ENCODE measurements around the gene TMEM62. TPM values are rescaled to one million over a fixed set of nuclear protein-coding genes. Genes with fewer than 3 reads are reported as not detected.
A peak's percentile ranks its signal among the peaks of the same experiment; 100 is the strongest.

TMEM62 gene
- total and polyA plus RNA-seq, 9 of the 15 experiments (the other 6 are each of a cell fraction or from before 2014, with no cell fraction given): 4.4 to 16.6 (median 11.1) TPM

DNA sequence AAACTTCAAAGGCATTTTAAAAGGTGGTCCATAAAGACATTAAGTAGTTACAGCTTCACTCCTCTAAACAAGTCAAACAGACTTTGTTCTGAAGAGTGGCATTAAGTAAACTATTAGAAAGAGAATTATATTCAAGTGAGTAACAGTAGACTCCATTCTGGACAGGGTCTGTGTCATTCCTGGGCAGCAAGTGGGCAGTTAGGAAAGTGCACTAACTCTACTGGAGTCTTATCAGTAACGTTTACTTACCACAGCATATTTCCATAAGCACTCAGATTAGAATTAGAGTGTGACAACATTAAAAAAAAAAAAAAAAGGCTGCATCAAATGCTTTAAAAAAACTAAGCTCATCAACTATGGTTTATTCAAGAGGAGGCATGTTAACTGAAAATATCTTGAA, 38.1 kb upstream of the TMEM62 start:
- H3K9ac ChIP-seq (ENCODE audit: insufficient read depth in 1 of 2, low read depth in 2 of 2, low read length in 2 of 2): peak overlapping the region in 1 of 2 experiments; percentile 42; a peak in 2 of 4 replicates
- no peaks in the 10 kb centered on the region for H3K27me3 ChIP-seq (ENCODE audit: control insufficient read depth in 2 of 2, insufficient read depth in 2 of 2, low read length in 2 of 2)
- 0 out of 2 replicates have a peak overlapping the region, but pooled peaks have one; percentile 46 for H2AFZ ChIP-seq (ENCODE audit: low read depth, low read length)
- H3K36me3 ChIP-seq (ENCODE audit: control insufficient read depth, insufficient read depth, low read length): peaks cover 45% of the 10 kb centered on the region; the same call in 2 of the 3 replicates
- 0% methylated on average over 1 of the region's 1 CpG for WGBS (ENCODE audit: insufficient coverage, low coverage, missing lambda C conversion rate)
- no peaks in the 10 kb centered on the region for H4K20me1 ChIP-seq (replicated peaks; ENCODE audit: control insufficient read depth, insufficient read depth, low read length)
- FAIRE-seq (peak; percentile 52), ATAC-seq (peak; percentile 79), DNase-seq (ENCODE audit: extremely low read depth in 1 of 4, low spot score in 3 of 4) (peak in 2 of 4 experiments; percentile 32 to 48)
- no peaks in the 10 kb centered on the region for H3K9me1 ChIP-seq (ENCODE audit: control insufficient read depth, insufficient read depth, low read length)
- POLR2A ChIA-PET: interaction anchor here (0.9 kb wide), 1 partner anchor 11 kb away, joined by 3 read pairs; no protein-coding TSS in a partner anchor
- peaks cover 86% of the 10 kb centered on the region for H3K79me2 ChIP-seq (ENCODE audit: control insufficient read depth, insufficient read depth, low read length)
- H3K27ac ChIP-seq (ENCODE audit: extremely low read depth, low read depth, low read length): peak overlapping the region; percentile 50
- intact Hi-C loops (cut with micrococcal nuclease) (no loop called here), in situ Hi-C loops (cut with MboI) (no loop called here)
- H3K9me3 ChIP-seq (replicated peaks; ENCODE audit: control insufficient read depth, insufficient read depth, low read depth, low read length): no peaks in the 10 kb centered on the region
- CTCF ChIA-PET (ENCODE audit: low intra/inter-chr PET ratio): no interaction called here
- no peak overlapping the region for H3K4me3 ChIP-seq
- H3K4me1 ChIP-seq (replicated peaks in 1 of 2; ENCODE audit: control insufficient read depth in 2 of 2, insufficient read depth in 2 of 2, low read length in 2 of 2): peaks cover 11 to 26% of the 10 kb centered on the region in 2 experiments
- BruUV-seq (replicated peaks): no TSS peak
- peak overlapping the region; percentile 55 for H3K4me2 ChIP-seq (ENCODE audit: insufficient read depth, low read length)
- TF ChIP-seq MEIS2 (IDR thresholded peaks at IDR 0.05; ENCODE audit: partially characterized antibody) (no peak), BRF1 (IDR thresholded peaks at IDR 0.05; ENCODE audit: borderline replicate concordance, extremely low read depth, insufficient read length) (no peak), TAF15 (IDR thresholded peaks at IDR 0.05; ENCODE audit: low read depth, low read length) (no peak), ZNF121 (CRISPR knock-in tag; conservative IDR thresholded peaks at IDR 0.05) (no peak), CXXC5 (CRISPR knock-in tag; IDR thresholded peaks at IDR 0.05) (0 out of 2 replicates have a peak, but pooled peaks have one; percentile 16), ZNF316 (IDR thresholded peaks at IDR 0.05) (peak; percentile 52), ZNF785 (CRISPR knock-in tag; IDR thresholded peaks at IDR 0.05) (no peak), ILF3 (IDR thresholded peaks at IDR 0.05; ENCODE audit: borderline replicate concordance) (no peak), TCF7L2 (IDR thresholded peaks at IDR 0.05; ENCODE audit: low read depth, low read length) (no peak)
- TF ChIP-seq, protein P1, sequence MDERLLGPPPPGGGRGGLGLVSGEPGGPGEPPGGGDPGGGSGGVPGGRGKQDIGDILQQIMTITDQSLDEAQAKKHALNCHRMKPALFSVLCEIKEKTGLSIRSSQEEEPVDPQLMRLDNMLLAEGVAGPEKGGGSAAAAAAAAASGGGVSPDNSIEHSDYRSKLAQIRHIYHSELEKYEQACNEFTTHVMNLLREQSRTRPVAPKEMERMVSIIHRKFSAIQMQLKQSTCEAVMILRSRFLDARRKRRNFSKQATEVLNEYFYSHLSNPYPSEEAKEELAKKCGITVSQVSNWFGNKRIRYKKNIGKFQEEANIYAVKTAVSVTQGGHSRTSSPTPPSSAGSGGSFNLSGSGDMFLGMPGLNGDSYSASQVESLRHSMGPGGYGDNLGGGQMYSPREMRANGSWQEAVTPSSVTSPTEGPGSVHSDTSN (CRISPR knock-in tag; IDR thresholded peaks at IDR 0.05; ENCODE audit: low read depth): no peak
- TF ChIP-seq, protein P1 (tag; conservative IDR thresholded peaks at IDR 0.05; ENCODE audit: low read depth): no peak
- TF ChIP-seq, protein P2, sequence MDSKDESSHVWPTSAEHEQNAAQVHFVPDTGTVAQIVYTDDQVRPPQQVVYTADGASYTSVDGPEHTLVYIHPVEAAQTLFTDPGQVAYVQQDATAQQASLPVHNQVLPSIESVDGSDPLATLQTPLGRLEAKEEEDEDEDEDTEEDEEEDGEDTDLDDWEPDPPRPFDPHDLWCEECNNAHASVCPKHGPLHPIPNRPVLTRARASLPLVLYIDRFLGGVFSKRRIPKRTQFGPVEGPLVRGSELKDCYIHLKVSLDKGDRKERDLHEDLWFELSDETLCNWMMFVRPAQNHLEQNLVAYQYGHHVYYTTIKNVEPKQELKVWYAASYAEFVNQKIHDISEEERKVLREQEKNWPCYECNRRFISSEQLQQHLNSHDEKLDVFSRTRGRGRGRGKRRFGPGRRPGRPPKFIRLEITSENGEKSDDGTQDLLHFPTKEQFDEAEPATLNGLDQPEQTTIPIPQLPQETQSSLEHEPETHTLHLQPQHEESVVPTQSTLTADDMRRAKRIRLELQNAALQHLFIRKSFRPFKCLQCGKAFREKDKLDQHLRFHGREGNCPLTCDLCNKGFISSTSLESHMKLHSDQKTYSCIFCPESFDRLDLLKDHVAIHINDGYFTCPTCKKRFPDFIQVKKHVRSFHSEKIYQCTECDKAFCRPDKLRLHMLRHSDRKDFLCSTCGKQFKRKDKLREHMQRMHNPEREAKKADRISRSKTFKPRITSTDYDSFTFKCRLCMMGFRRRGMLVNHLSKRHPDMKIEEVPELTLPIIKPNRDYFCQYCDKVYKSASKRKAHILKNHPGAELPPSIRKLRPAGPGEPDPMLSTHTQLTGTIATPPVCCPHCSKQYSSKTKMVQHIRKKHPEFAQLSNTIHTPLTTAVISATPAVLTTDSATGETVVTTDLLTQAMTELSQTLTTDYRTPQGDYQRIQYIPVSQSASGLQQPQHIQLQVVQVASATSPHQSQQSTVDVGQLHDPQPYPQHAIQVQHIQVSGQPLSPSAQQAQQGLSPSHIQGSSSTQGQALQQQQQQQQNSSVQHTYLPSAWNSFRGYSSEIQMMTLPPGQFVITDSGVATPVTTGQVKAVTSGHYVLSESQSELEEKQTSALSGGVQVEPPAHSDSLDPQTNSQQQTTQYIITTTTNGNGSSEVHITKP (IDR thresholded peaks at IDR 0.05; ENCODE audit: partially characterized antibody): no peak
- TF ChIP-seq, protein P3, sequence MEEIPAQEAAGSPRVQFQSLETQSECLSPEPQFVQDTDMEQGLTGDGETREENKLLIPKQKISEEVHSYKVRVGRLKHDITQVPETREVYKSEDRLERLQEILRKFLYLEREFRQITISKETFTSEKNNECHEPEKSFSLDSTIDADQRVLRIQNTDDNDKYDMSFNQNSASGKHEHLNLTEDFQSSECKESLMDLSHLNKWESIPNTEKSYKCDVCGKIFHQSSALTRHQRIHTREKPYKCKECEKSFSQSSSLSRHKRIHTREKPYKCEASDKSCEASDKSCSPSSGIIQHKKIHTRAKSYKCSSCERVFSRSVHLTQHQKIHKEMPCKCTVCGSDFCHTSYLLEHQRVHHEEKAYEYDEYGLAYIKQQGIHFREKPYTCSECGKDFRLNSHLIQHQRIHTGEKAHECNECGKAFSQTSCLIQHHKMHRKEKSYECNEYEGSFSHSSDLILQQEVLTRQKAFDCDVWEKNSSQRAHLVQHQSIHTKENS (CRISPR knock-in tag; IDR thresholded peaks at IDR 0.05): no peak

Measured in K562 (cell line).